ENCODE data around the gene PLGRKT. TPM values are rescaled to one million over a fixed set of nuclear protein-coding genes. Genes with fewer than 3 reads are reported as not detected.

PLGRKT gene
- total RNA-seq, 4 donors from 2014 or later: 2.9 to 24.6 (median 13.1) TPM

DNA sequence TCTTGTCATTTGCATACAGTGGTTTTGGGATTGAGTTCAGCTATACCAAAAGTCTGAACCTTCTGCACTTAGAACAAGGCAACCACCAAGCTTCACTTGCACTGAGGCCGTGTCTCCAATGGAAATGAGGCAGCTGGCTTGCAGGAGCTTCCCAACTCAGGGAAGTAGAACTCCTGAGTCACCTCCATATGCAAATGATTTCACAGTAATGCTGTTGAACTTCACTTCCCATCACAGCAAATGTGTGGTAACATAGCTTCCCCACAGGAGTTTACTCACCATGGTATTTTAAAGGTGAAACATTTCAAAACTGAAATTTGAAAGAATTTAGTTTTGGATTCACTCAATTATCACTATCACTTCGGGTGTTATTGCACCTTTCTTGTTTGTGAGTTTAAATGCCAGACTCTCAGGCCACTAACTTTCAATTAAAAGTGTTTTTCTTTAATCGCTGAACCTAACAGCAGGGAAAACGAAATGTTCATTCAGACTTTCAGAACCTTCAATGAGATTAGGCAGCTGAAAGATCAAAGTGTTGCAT, 21.6 kb upstream of the PLGRKT start:
- TF ChIP-seq CTCF (IDR thresholded peaks at IDR 0.05) (no peak), POLR2A (IDR thresholded peaks at IDR 0.05) (no peak)
- H3K4me1 ChIP-seq: no peaks in the 10 kb centered on the region
- H3K36me3 ChIP-seq: no peaks in the 10 kb centered on the region
- no peak overlapping the region for H3K4me3 ChIP-seq
- no peaks in the 10 kb centered on the region for H3K9me3 ChIP-seq
- intact Hi-C loops (cut with DNase I; ENCODE audit: low total_unique reads): no loop called here
- no peaks in the 10 kb centered on the region for H3K27me3 ChIP-seq
- no peak overlapping the region for H3K27ac ChIP-seq
- DNase-seq: no peak

GRCh38 chr9:5455181-5455580, 17.5 kb upstream of the PLGRKT start:
- intact Hi-C loops (cut with DNase I; ENCODE audit: low total_unique reads): no loop called here
- Histone ChIP-seq H3K4me1 (no peaks in the 10 kb centered on the region), H3K27ac (no peak overlapping the region), H3K4me3 (no peak overlapping the region), H3K36me3 (no peaks in the 10 kb centered on the region), H3K27me3 (no peaks in the 10 kb centered on the region), H3K9me3 (no peaks in the 10 kb centered on the region)
- no peak for TF ChIP-seq POLR2A (IDR thresholded peaks at IDR 0.05)
- TF ChIP-seq CTCF (IDR thresholded peaks at IDR 0.05): no peak
- DNase-seq: no peak

- Histone ChIP-seq H3K27ac (no peak overlapping the region), H3K36me3 (no peaks in the 10 kb centered on the region), H3K4me3 (no peak overlapping the region), H3K9me3 (no peaks in the 10 kb centered on the region), H3K4me1 (no peaks in the 10 kb centered on the region), H3K27me3 (no peaks in the 10 kb centered on the region)
- intact Hi-C loops (cut with DNase I; ENCODE audit: low total_unique reads): no loop called here
- TF ChIP-seq POLR2A (IDR thresholded peaks at IDR 0.05) (no peak), CTCF (IDR thresholded peaks at IDR 0.05) (no peak)
- DNase-seq: no peak
Observed at GRCh38 chr9:5453673-5454072, 15.9 kb upstream of the PLGRKT start.

GRCh38 chr9:5453004-5453403, 15.3 kb upstream of the PLGRKT start:
- H3K4me1 ChIP-seq: no peaks in the 10 kb centered on the region
- no peaks in the 10 kb centered on the region for H3K27me3 ChIP-seq
- intact Hi-C loops (cut with DNase I; ENCODE audit: low total_unique reads): no loop called here

GRCh38 chr9:5452286-5452609, 14.5 kb upstream of the PLGRKT start:
- DNase-seq: no peak
- H3K27me3 ChIP-seq: no peaks in the 10 kb centered on the region
- H3K36me3 ChIP-seq: no peaks in the 10 kb centered on the region
- H3K9me3 ChIP-seq: no peaks in the 10 kb centered on the region
- no peak overlapping the region for H3K4me3 ChIP-seq
- no peak for TF ChIP-seq POLR2A (IDR thresholded peaks at IDR 0.05)
- no peak for TF ChIP-seq CTCF (IDR thresholded peaks at IDR 0.05)
- no peaks in the 10 kb centered on the region for H3K4me1 ChIP-seq
- no peak overlapping the region for H3K27ac ChIP-seq
- intact Hi-C loops (cut with DNase I; ENCODE audit: low total_unique reads): no loop called here

More at GRCh38 chr9:5453004-5453403, 15.3 kb upstream of the PLGRKT start:
- Histone ChIP-seq H3K27ac (no peak overlapping the region), H3K4me3 (no peak overlapping the region), H3K36me3 (no peaks in the 10 kb centered on the region), H3K9me3 (no peaks in the 10 kb centered on the region)
- DNase-seq: no peak
- TF ChIP-seq CTCF (IDR thresholded peaks at IDR 0.05) (no peak), POLR2A (IDR thresholded peaks at IDR 0.05) (no peak)

All from uterus (tissue), 4 donors.